ENCODE results near the gene ADGRA1. TPM values are rescaled to one million over a fixed set of nuclear protein-coding genes. Genes with fewer than 3 reads are reported as not detected.
A peak's percentile ranks its signal among the peaks of the same experiment; 100 is the strongest.

The ADGRA1 gene
- total and polyA plus RNA-seq, 2 of the 8 experiments (the other 6 are each of a cell fraction or from before 2014, with no cell fraction given), result 0.17 to 0.21 TPM

DNA sequence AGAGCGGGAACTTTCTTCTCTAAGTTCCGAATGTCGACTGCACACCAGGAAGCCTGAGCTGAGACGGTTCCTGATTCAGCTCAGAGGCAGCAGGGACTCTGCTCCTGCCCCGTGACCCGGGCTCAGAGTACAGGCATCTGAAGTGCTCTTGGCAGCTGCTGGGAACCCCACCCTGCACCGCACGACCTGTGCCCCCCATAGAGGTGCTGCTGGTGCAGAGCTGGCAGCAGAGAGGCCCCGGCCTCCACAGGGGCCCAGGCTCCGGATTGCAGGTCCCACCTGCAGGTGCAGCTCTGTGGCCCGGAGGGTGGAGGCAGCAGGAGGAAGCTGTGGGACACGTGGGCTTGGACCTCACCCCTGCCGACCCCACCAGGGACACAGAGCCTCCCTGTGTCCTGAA is 39.5 kb upstream of the ADGRA1 start:
- DNase-seq (ENCODE audit: low read depth in 1 of 2, low spot score in 2 of 2), result no peak

More for the DNA sequence above, 39.5 kb upstream of the ADGRA1 start:
- Histone ChIP-seq H2BK120ac (replicated peaks; ENCODE audit: low read depth, low read length) (no peak overlapping the region), H3K4me3 (ENCODE audit: extremely low read depth in 1 of 4, insufficient read depth in 2 of 4, low read depth in 3 of 4, low read length in 4 of 4) (no peak overlapping the region), H3K23ac (ENCODE audit: insufficient read length) (no peak overlapping the region), H3K27me3 (replicated peaks in 1 of 4; ENCODE audit: control insufficient read depth in 3 of 4, extremely low read depth in 1 of 4, insufficient read depth in 3 of 4, low read length in 3 of 4) (no peaks in the 10 kb centered on the region), H4K5ac (ENCODE audit: insufficient read length, low read depth, low read length) (no peak overlapping the region), H3K4me2 (ENCODE audit: insufficient read depth in 1 of 2, low read depth in 2 of 2, low read length in 2 of 2) (no peak overlapping the region), H3K36me3 (ENCODE audit: control insufficient read depth in 2 of 4, insufficient read depth in 4 of 4, low read length in 3 of 4) (no peaks in the 10 kb centered on the region), H2BK15ac (ENCODE audit: low read length) (no peak overlapping the region), H2BK20ac (ENCODE audit: low read length) (no peak overlapping the region), H3K23me2 (ENCODE audit: low read depth, low read length) (no peaks in the 10 kb centered on the region; the same call in 1 of the 2 replicates), H3K4me1 (replicated peaks in 1 of 4; ENCODE audit: control insufficient read depth in 3 of 4, insufficient read depth in 4 of 4, low read length in 3 of 4) (no peaks in the 10 kb centered on the region), H3K14ac (ENCODE audit: insufficient read length) (no peak overlapping the region), H3K4ac (replicated peaks; ENCODE audit: insufficient read length, low read depth, low read length) (no peak overlapping the region), H2AK5ac (ENCODE audit: low read depth, low read length) (no peak overlapping the region), H3K56ac (replicated peaks; ENCODE audit: insufficient read length, low read depth, low read length) (no peak overlapping the region), H4K20me1 (replicated peaks in 1 of 2; ENCODE audit: control insufficient read depth in 1 of 2, insufficient read depth in 2 of 2, low read length in 2 of 2) (peaks cover 0 to 4% of the 10 kb centered on the region in 2 experiments), H3K18ac (ENCODE audit: extremely low read depth, low read length) (no peak overlapping the region), H2AFZ (ENCODE audit: low read length) (no peak overlapping the region), H4K8ac (ENCODE audit: extremely low read depth, insufficient read depth, low read length) (peak overlapping the region; percentile 51; the same call in 1 of the 2 replicates), H2BK12ac (ENCODE audit: low read depth, low read length) (no peak overlapping the region), H3K27ac (ENCODE audit: low read depth, low read length) (no peak overlapping the region), H3K9me3 (ENCODE audit: insufficient read depth in 2 of 2, low read depth in 1 of 2, low read length in 1 of 2) (no peaks in the 10 kb centered on the region), H3K79me1 (ENCODE audit: low read depth, low read length) (no peaks in the 10 kb centered on the region), H4K91ac (replicated peaks; ENCODE audit: insufficient read length, low read length) (no peak overlapping the region), H2BK5ac (ENCODE audit: low read depth, low read length) (no peak overlapping the region), H3K9ac (replicated peaks in 1 of 4; ENCODE audit: extremely low read depth in 1 of 4, low read depth in 3 of 4, low read length in 3 of 4) (no peak overlapping the region), H3K79me2 (ENCODE audit: control insufficient read depth in 1 of 2, insufficient read depth in 2 of 2, low read length in 2 of 2) (no peaks in the 10 kb centered on the region)
- POLR2A ChIA-PET (ENCODE audit: partially characterized antibody), result no interaction called here
- WGBS, 2 experiments (ENCODE audit: extremely low coverage in 1 of 2, insufficient coverage in 1 of 2, insufficient read length in 1 of 2, insufficient replicate concordance in 2 of 2, low coverage in 1 of 2, low lambda C conversion rate in 2 of 2, missing lambda C conversion rate in 1 of 2), result 91% methylated on average over 13 of the region's 13 CpGs; no CpG with 5 or more reads in 1 of the 2 experiments
- CTCF ChIA-PET (ENCODE audit: partially characterized antibody), result interaction anchor here (0.6 to 1.8 kb wide), 6 partner anchors 14 to 145 kb away, joined by 3 to 6 read pairs (median 3); no protein-coding TSS in a partner anchor
- FAIRE-seq, result no peak
